A673 (cell line): ENCODE data around the gene CHCHD3. TPM values are rescaled to one million over a fixed set of nuclear protein-coding genes. Genes with fewer than 3 reads are reported as not detected.

ENCODE experiments used
- BruUV-seq: library from RNA; stranded (reverse); fragments of 400-500 nt; replicated peaks from 2 replicates; lab custom pipeline; 2021; lab: Mats Ljungman, UMichigan
- CTCF ChIA-PET: fragments of 300-600 bp; sonication (Branson Sonifier 250); formaldehyde crosslinking; loops from one replicate; lab custom pipeline; 2022; ENCODE audit warnings: antibody characterized with exemption; lab: Charles Lee
- POLR2A ChIA-PET: fragments of 300-600 bp; sonication (Branson Sonifier 250); formaldehyde crosslinking; loops from one replicate; lab custom pipeline; 2022; ENCODE audit warnings: antibody characterized with exemption; ENCODE audit not compliant: low non-redundant PET; lab: Charles Lee
- DNase-seq: peaks from one replicate; pipeline ENCODE4 v3.0.0-alpha.2; 2015; ENCODE audit warnings: low spot score
- H3K27ac ChIP-seq: fragments of 200-600 bp; sonication (generic); 2 replicates; pipeline ENCODE4 v1.5.1; 2016; ENCODE audit warnings: mixed run types, low read depth, mild to moderate bottlenecking, mixed read lengths, antibody characterized with exemption, low read length; ENCODE audit not compliant: poor library complexity, severe bottlenecking
- H3K27me3 ChIP-seq: fragments of 200-600 bp; sonication (generic); replicated peaks from 2 replicates; pipeline ENCODE4 v1.6.1; 2017; ENCODE audit warnings: mixed run types, low read depth, mild to moderate bottlenecking, mixed read lengths, antibody characterized with exemption, low read length; ENCODE audit not compliant: insufficient read depth, poor library complexity
- H3K36me3 ChIP-seq: fragments of 200-600 bp; sonication (generic); 2 replicates; pipeline ENCODE4 v1.6.1; 2016; ENCODE audit warnings: mixed run types, mild to moderate bottlenecking, mixed read lengths, antibody characterized with exemption, low read length; ENCODE audit not compliant: insufficient read depth, poor library complexity, severe bottlenecking
- H3K4me1 ChIP-seq: fragments of 200-600 bp; sonication (generic); 2 replicates; pipeline ENCODE4 v1.6.1; 2017; ENCODE audit warnings: mixed run types, mild to moderate bottlenecking, mixed read lengths, antibody characterized with exemption, low read length; ENCODE audit not compliant: insufficient read depth, poor library complexity, severe bottlenecking
- H3K4me3 ChIP-seq: fragments of 200-600 bp; sonication (generic); 2 replicates; pipeline ENCODE4 v1.5.1; 2016; ENCODE audit warnings: low read depth, mixed run types, mild to moderate bottlenecking, mixed read lengths, low read length; ENCODE audit not compliant: poor library complexity, severe bottlenecking
- H3K9me3 ChIP-seq: fragments of 200-600 bp; sonication (generic); 2 replicates; pipeline ENCODE4 v1.6.1; 2016; ENCODE audit warnings: mixed run types, low read depth, mild to moderate bottlenecking, mixed read lengths, antibody characterized with exemption, low read length; ENCODE audit not compliant: poor library complexity, severe bottlenecking
- EZH2 ChIP-seq: fragments of 200-600 bp; sonication (generic); IDR thresholded peaks from 2 replicates; pipeline ENCODE4 v1.6.1; 2017; ENCODE audit warnings: borderline replicate concordance, low read depth, mild to moderate bottlenecking, mixed read lengths, antibody characterized with exemption, low read length; ENCODE audit not compliant: poor library complexity, severe bottlenecking
- intact Hi-C: fragments of 100-400 bp; cut with micrococcal nuclease; formaldehyde crosslinking; loops from one replicate; pipeline ENCODE4 v1.10.0; 2022; ENCODE audit not compliant: unreplicated experiment
- total RNA-seq: library from RNA; stranded (reverse); gene quantifications from 2 replicates; pipeline ENCODE4 v1.2.3, GENCODE V29; 2021
- TF ChIP-seq, protein P1 (sequence below): fragments of 300-800, 200-600 bp; sonication (generic); conservative IDR thresholded peaks from 2 replicates; pipeline ENCODE4 v1.5.1; 2017; ENCODE audit warnings: low read depth, mild to moderate bottlenecking, antibody characterized with exemption, low read length, moderate library complexity, mixed read lengths

Gene CHCHD3
- total RNA-seq, 1 experiment from 2014 or later = 128 TPM

DNA sequence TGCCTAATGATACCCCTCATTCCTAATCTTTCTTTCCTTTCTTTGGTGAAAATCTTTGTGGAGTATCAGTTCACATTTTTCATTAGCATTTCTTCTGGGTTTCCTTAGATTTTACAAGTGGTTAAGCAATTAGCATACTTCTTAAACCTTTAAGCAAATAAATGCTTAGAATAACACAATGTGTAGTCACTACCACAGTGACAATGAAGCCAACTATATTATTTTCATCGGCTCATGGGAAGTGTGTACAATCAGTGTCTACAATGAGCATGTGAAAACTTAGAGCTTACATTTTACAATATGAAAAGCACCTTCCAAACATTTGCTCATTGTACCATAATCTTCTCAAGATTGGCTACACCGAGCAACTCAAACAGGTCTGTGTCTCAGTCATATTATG lies 329.5 kb downstream of the CHCHD3 start:
- no peak for TF ChIP-seq EZH2
- TF ChIP-seq, protein P1, sequence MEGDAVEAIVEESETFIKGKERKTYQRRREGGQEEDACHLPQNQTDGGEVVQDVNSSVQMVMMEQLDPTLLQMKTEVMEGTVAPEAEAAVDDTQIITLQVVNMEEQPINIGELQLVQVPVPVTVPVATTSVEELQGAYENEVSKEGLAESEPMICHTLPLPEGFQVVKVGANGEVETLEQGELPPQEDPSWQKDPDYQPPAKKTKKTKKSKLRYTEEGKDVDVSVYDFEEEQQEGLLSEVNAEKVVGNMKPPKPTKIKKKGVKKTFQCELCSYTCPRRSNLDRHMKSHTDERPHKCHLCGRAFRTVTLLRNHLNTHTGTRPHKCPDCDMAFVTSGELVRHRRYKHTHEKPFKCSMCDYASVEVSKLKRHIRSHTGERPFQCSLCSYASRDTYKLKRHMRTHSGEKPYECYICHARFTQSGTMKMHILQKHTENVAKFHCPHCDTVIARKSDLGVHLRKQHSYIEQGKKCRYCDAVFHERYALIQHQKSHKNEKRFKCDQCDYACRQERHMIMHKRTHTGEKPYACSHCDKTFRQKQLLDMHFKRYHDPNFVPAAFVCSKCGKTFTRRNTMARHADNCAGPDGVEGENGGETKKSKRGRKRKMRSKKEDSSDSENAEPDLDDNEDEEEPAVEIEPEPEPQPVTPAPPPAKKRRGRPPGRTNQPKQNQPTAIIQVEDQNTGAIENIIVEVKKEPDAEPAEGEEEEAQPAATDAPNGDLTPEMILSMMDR = no peak
- Histone ChIP-seq H3K27me3 (no peaks in the 10 kb centered on the region), H3K36me3 (no peaks in the 10 kb centered on the region), H3K9me3 (no peaks in the 10 kb centered on the region), H3K27ac (no peak overlapping the region), H3K4me3 (no peak overlapping the region), H3K4me1 (no peaks in the 10 kb centered on the region)
- no TSS peak for BruUV-seq
- DNase-seq = no peak
- CTCF ChIA-PET = no interaction called here
- intact Hi-C loops = no loop called here
- POLR2A ChIA-PET = interaction anchor here (0.6 kb wide), 1 partner anchor 1059 kb away, joined by 4 read pairs; no protein-coding TSS in a partner anchor

DNA sequence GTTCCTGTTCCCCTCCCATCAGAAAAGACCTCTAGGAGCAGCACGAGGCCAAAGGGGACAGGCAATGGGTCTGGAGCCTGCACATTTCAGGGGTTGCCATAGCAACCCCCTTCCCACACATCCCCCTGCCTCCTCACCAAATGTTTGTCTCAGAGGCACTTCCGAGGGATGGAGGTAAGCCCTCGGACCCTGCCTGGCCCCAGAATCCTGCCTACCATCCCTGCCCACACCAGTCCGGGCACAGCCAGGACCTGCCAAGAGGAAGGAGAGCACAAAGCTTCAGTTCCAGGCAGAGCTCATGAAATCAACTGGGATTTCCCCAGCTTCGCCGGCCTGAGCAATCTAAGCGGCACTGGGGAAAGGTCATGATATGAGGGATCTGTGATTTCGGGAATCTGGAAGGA lies 330.6 kb downstream of the CHCHD3 start:
- intact Hi-C loops = no loop called here
- H3K27me3 ChIP-seq = no peaks in the 10 kb centered on the region
- no TSS peak for BruUV-seq
- H3K36me3 ChIP-seq = no peaks in the 10 kb centered on the region
- TF ChIP-seq, protein P1 = no peak
- TF ChIP-seq EZH2 = no peak
- H3K4me1 ChIP-seq = no peaks in the 10 kb centered on the region
- no peak for DNase-seq
- H3K9me3 ChIP-seq = no peaks in the 10 kb centered on the region
- ChIA-PET CTCF (no interaction called here), POLR2A (no interaction called here)
- H3K4me3 ChIP-seq = no peak overlapping the region
- no peak overlapping the region for H3K27ac ChIP-seq

GRCh38 chr7:132750530-132751217 lies 331.2 kb downstream of the CHCHD3 start:
- Histone ChIP-seq H3K4me1 (no peaks in the 10 kb centered on the region), H3K27me3 (no peaks in the 10 kb centered on the region), H3K36me3 (no peaks in the 10 kb centered on the region), H3K27ac (no peak overlapping the region), H3K4me3 (no peak overlapping the region), H3K9me3 (no peaks in the 10 kb centered on the region)
- intact Hi-C loops = no loop called here
- no peak for DNase-seq
- no peak for TF ChIP-seq EZH2
- TF ChIP-seq, protein P1 = no peak
- no TSS peak for BruUV-seq
- ChIA-PET CTCF (no interaction called here), POLR2A (no interaction called here)
